MM.1S (cell line): ENCODE results near the gene TNFRSF14.

ENCODE experiments used
- EZH2 ChIP-seq: fragments of 300-600 bp; sonication (generic); optimal IDR thresholded peaks from 2 replicates; pipeline ENCODE3; 2017; ENCODE audit warnings: low read depth, mild to moderate bottlenecking, antibody characterized with exemption, low read length, mixed read lengths
- TF ChIP-seq, protein P1 (sequence below): fragments of 300-600 bp; sonication (generic); IDR thresholded peaks from 2 replicates; pipeline ENCODE4 v1.5.1; 2016; ENCODE audit warnings: antibody characterized with exemption, low read length, mixed read lengths

DNA sequence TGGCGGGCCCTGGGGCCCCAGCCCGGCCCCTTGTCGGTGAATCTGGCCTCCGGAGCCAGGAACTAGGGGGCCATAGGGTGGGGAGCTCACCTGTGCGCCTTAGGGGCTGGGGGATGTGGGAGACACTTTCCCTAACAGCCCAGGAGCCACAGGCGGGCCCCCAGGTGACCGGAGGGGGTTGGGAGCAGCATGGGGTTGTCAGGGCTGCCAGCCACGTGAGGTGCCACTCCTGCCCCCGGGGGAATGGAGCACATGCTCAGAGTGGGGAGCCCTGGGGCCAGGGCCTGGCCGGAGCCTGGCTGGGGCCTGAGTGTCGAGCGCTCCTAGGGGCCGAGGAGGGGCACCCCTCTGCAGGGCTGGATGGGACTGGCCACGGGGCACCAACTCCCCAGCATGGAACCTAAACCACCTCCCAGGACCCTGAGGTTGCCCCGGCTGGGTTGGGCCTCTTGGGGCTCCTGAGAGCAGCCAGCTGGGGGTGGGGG is 50.3 kb downstream of the TNFRSF14 start:
- TF ChIP-seq, protein P1, sequence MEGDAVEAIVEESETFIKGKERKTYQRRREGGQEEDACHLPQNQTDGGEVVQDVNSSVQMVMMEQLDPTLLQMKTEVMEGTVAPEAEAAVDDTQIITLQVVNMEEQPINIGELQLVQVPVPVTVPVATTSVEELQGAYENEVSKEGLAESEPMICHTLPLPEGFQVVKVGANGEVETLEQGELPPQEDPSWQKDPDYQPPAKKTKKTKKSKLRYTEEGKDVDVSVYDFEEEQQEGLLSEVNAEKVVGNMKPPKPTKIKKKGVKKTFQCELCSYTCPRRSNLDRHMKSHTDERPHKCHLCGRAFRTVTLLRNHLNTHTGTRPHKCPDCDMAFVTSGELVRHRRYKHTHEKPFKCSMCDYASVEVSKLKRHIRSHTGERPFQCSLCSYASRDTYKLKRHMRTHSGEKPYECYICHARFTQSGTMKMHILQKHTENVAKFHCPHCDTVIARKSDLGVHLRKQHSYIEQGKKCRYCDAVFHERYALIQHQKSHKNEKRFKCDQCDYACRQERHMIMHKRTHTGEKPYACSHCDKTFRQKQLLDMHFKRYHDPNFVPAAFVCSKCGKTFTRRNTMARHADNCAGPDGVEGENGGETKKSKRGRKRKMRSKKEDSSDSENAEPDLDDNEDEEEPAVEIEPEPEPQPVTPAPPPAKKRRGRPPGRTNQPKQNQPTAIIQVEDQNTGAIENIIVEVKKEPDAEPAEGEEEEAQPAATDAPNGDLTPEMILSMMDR = no peak
- TF ChIP-seq EZH2 = no peak
